Measurements from ENCODE around the gene CES4A.

- no peak for TF ChIP-seq CTCF (IDR thresholded peaks at IDR 0.05 in 2 of 3, conservative IDR thresholded peaks at IDR 0.05 in 1 of 3; ENCODE audit: insufficient read depth in 2 of 3, low read depth in 1 of 3, low read length in 3 of 3)
- no peak for TF ChIP-seq HDAC2 (IDR thresholded peaks at IDR 0.05)
- no peak for TF ChIP-seq MNT (conservative IDR thresholded peaks at IDR 0.05)
- no peak for TF ChIP-seq NFYB (IDR thresholded peaks at IDR 0.05; ENCODE audit: extremely low read depth, insufficient read length)
These were observed 24.3 kb upstream of the CES4A start for GRCh38 chr16:66964049-66964448.

Data from K562 (cell line).